Prostate gland (tissue), 2 donors: ENCODE data around the gene CAPZB.

Experiments used
- POLR2A ChIP-seq: fragments of 450-650 bp; IDR thresholded peaks from one replicate; pipeline ENCODE4 v1.6.1; 2016; ENCODE audit warnings: antibody characterized with exemption, mild to moderate bottlenecking
- POLR2AphosphoS5 ChIP-seq: sonication (generic); formaldehyde crosslinking; IDR thresholded peaks from one replicate; pipeline ENCODE4 v1.6.1; 2017; ENCODE audit warnings: antibody characterized with exemption
- TF ChIP-seq, protein P1 (sequence below), 4 experiments: fragments of 200-600 bp in 2 of 4; fragments of 450-650 bp in 2 of 4; sonication (generic) in 2 of 4; IDR thresholded peaks; 1 replicate in 3 of 4; 2 replicates in 1 of 4; pipeline ENCODE4 v1.5.1; 2016 to 2019; ENCODE audit warnings: antibody characterized with exemption in 4 of 4, mild to moderate bottlenecking in 2 of 4, moderate library complexity in 2 of 4

DNA sequence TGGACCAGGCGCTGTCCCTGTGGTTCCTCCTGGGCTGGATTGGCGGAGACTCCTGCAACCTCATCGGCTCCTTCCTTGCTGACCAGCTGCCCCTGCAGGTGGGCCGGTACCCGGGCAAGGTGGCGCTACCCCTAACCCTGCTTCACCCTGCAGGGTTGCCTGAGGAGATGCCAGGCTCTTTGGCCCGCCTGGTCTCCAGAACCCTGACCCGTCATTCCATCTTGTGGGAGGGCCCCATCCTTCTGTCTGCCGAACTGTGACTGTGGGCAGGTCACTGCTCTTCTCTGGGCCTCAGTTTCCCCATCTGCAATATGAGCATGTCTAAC is 160.7 kb downstream of the CAPZB start:
- TF ChIP-seq, protein P1, sequence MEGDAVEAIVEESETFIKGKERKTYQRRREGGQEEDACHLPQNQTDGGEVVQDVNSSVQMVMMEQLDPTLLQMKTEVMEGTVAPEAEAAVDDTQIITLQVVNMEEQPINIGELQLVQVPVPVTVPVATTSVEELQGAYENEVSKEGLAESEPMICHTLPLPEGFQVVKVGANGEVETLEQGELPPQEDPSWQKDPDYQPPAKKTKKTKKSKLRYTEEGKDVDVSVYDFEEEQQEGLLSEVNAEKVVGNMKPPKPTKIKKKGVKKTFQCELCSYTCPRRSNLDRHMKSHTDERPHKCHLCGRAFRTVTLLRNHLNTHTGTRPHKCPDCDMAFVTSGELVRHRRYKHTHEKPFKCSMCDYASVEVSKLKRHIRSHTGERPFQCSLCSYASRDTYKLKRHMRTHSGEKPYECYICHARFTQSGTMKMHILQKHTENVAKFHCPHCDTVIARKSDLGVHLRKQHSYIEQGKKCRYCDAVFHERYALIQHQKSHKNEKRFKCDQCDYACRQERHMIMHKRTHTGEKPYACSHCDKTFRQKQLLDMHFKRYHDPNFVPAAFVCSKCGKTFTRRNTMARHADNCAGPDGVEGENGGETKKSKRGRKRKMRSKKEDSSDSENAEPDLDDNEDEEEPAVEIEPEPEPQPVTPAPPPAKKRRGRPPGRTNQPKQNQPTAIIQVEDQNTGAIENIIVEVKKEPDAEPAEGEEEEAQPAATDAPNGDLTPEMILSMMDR (IDR thresholded peaks at IDR 0.05), result no peak
- TF ChIP-seq POLR2AphosphoS5, result no peak
- TF ChIP-seq POLR2A, result no peak
